SK-N-SH (cell line): Measurements from ENCODE around the gene GAS2L2. TPM values are rescaled to one million over a fixed set of nuclear protein-coding genes. Genes with fewer than 3 reads are reported as not detected.

Experiments
- CTCF ChIA-PET: fragments of 300-600, 350-600 bp; formaldehyde crosslinking; extraction: SDS; loops from one replicate; lab custom pipeline; 2021; lab: Yijun Ruan, JAX
- POLR2A ChIA-PET: fragments of 350-600 bp; sonication (Branson Sonifier 250); formaldehyde crosslinking; extraction: SDS; loops from one replicate; lab custom pipeline; 2020; ENCODE audit warnings: antibody characterized with exemption, inconsistent platforms; lab: Yijun Ruan, JAX
- DNase-seq: peaks from one replicate; pipeline ENCODE4 v3.0.0; 2012
- H2AFZ ChIP-seq: fragments of 200-600 bp; sonication (generic); 2 replicates; pipeline ENCODE4 v1.8.1; 2016; ENCODE audit warnings: antibody characterized with exemption, mild to moderate bottlenecking, low read depth
- H3F3A ChIP-seq: fragments of 200-600 bp; sonication (generic); replicated peaks from 2 replicates; pipeline ENCODE3; 2016; ENCODE audit warnings: antibody characterized with exemption, mild to moderate bottlenecking; ENCODE audit not compliant: insufficient read depth
- H3K27ac ChIP-seq, 2 experiments: fragments of 200-500 bp in 1 of 2; fragments of 200-600 bp in 1 of 2; sonication (Bioruptor generic) in 1 of 2; sonication (generic), shearing (Covaris generic) in 1 of 2; 2 replicates each; pipeline versions ENCODE4 v1.5.1 to v1.6.1; 2014 to 2016; ENCODE audit warnings: low read depth in 2 of 2, inconsistent platforms in 1 of 2, low read length in 1 of 2, mild to moderate bottlenecking in 1 of 2, mixed read lengths in 1 of 2
- H3K27me3 ChIP-seq: fragments of 200-600 bp; sonication (generic), shearing (Covaris generic); 2 replicates; pipeline ENCODE4 v1.6.1; 2016; ENCODE audit warnings: mixed run types; ENCODE audit not compliant: insufficient read depth
- H3K36me3 ChIP-seq, 2 experiments: fragments of 200-500 bp in 1 of 2; fragments of 200-600 bp in 1 of 2; sonication (Bioruptor generic) in 1 of 2; sonication (generic) in 1 of 2; replicated peaks in 1 of 2; 2 replicates each; pipeline versions ENCODE3 to v1.5.1; 2014 to 2016; ENCODE audit warnings: low read length in 1 of 2, mild to moderate bottlenecking in 1 of 2; ENCODE audit not compliant: insufficient read depth in 2 of 2, control insufficient read depth in 1 of 2
- H3K4me1 ChIP-seq, 2 experiments: fragments of 200-500 bp in 1 of 2; fragments of 200-600 bp in 1 of 2; sonication (Bioruptor generic) in 1 of 2; sonication (generic), shearing (Covaris generic) in 1 of 2; 2 replicates each; pipeline versions ENCODE4 v1.5.1 to v1.6.1; 2014 to 2016; ENCODE audit warnings: low read depth in 1 of 2, low read length in 1 of 2, mixed run types in 1 of 2; ENCODE audit not compliant: insufficient read depth in 2 of 2, control insufficient read depth in 1 of 2
- H3K4me2 ChIP-seq: fragments of 200-600 bp; sonication (generic), shearing (Covaris generic); 2 replicates; pipeline ENCODE4 v1.6.1; 2017; ENCODE audit warnings: mixed run types
- H3K4me3 ChIP-seq, 2 experiments: fragments of 200-500 bp in 1 of 2; fragments of 200-600 bp in 1 of 2; sonication (Bioruptor generic) in 1 of 2; sonication (generic), shearing (Covaris generic) in 1 of 2; 2 replicates each; pipeline versions ENCODE4 v1.5.1 to v1.8.1; 2014 to 2016; ENCODE audit warnings: low read depth in 2 of 2, inconsistent platforms in 1 of 2, low read length in 1 of 2, mild to moderate bottlenecking in 1 of 2, mixed read lengths in 1 of 2, moderate library complexity in 1 of 2
- H3K79me2 ChIP-seq: fragments of 200-600 bp; sonication (generic); 2 replicates; pipeline ENCODE4 v1.8.1; 2017; ENCODE audit warnings: mild to moderate bottlenecking; ENCODE audit not compliant: insufficient read depth
- H3K9ac ChIP-seq: fragments of 200-600 bp; sonication (generic); 2 replicates; pipeline ENCODE4 v1.6.1; 2017; ENCODE audit warnings: mixed run types
- H3K9me2 ChIP-seq: fragments of 200-600 bp; sonication (generic); 2 replicates; pipeline ENCODE4 v1.6.1; 2017; ENCODE audit warnings: mixed run types
- H3K9me3 ChIP-seq: fragments of 200-600 bp; sonication (generic); 2 replicates; pipeline ENCODE4 v1.6.1; 2017; ENCODE audit warnings: mixed run types, mild to moderate bottlenecking, moderate library complexity
- H4K20me1 ChIP-seq: fragments of 200-600 bp; sonication (generic); 2 replicates; pipeline ENCODE4 v1.6.1; 2017; ENCODE audit warnings: mild to moderate bottlenecking, mixed run types; ENCODE audit not compliant: insufficient read depth
- EP300 ChIP-seq, 2 experiments: IDR thresholded peaks; 2 replicates each; pipeline versions ENCODE4 v1.4.0 to v1.6.1; 2012; ENCODE audit warnings: borderline replicate concordance in 1 of 2, low read depth in 1 of 2, low read length in 1 of 2
- FOXM1 ChIP-seq: IDR thresholded peaks from 2 replicates; pipeline ENCODE4 v1.4.0; 2012; ENCODE audit warnings: low read depth, mild to moderate bottlenecking
- MAX ChIP-seq: IDR thresholded peaks from 2 replicates; pipeline ENCODE4 v1.4.0; 2012; ENCODE audit warnings: low read depth
- MXI1 ChIP-seq: IDR thresholded peaks from 2 replicates; pipeline ENCODE4 v1.6.1; 2012; ENCODE audit warnings: mild to moderate bottlenecking, low read depth, low read length, improper control_type of control experiment
- NFIC ChIP-seq: IDR thresholded peaks from 2 replicates; pipeline ENCODE4 v1.4.0; 2012; ENCODE audit warnings: borderline replicate concordance
- PBX3 ChIP-seq: IDR thresholded peaks from 2 replicates; pipeline ENCODE4; 2012
- RAD21 ChIP-seq: IDR thresholded peaks from 2 replicates; pipeline ENCODE4 v1.6.1; 2012; ENCODE audit warnings: mild to moderate bottlenecking, low read length
- RXRA ChIP-seq: IDR thresholded peaks from 2 replicates; pipeline ENCODE4 v1.4.0; 2012; ENCODE audit warnings: low read depth, mild to moderate bottlenecking, borderline replicate concordance
- SIN3A ChIP-seq: IDR thresholded peaks from 2 replicates; pipeline ENCODE4 v1.6.1; 2012; ENCODE audit warnings: low read depth, mild to moderate bottlenecking, low read length, moderate library complexity, borderline replicate concordance
- TAF1 ChIP-seq: IDR thresholded peaks from 2 replicates; pipeline ENCODE4 v1.6.1; 2012; ENCODE audit warnings: low read depth, mild to moderate bottlenecking, low read length, moderate library complexity, borderline replicate concordance
- TCF12 ChIP-seq: IDR thresholded peaks from 2 replicates; pipeline ENCODE4 v1.4.0; 2012
- ZBTB33 ChIP-seq: IDR thresholded peaks from 2 replicates; pipeline ENCODE4 v1.4.0; 2012; ENCODE audit warnings: low read depth, borderline replicate concordance
- WGBS: methylation state at CpG from one replicate; pipeline ENCODE4 v1.1.6; 2017; ENCODE audit warnings: low lambda C conversion rate; 5-methylcytosine and 5-hydroxymethylcytosine counted together
- polyA plus RNA-seq, 3 experiments: library from polyadenylated mRNA; depleted of rRNA; stranded (reverse); fragments of >200 nt; gene quantifications; 2 replicates each; pipeline ENCODE4 v1.2.3, GENCODE V29; 2012
- TF ChIP-seq, protein P1 (sequence below): fragments of 150-350 bp; IDR thresholded peaks from 2 replicates; pipeline ENCODE4 v1.6.1; 2017; ENCODE audit warnings: antibody characterized with exemption, low read length, low read depth, borderline replicate concordance

The GAS2L2 gene
- polyA plus RNA-seq, 1 of the 3 experiments (the other 2 are of a cell fraction), result not detected

DNA sequence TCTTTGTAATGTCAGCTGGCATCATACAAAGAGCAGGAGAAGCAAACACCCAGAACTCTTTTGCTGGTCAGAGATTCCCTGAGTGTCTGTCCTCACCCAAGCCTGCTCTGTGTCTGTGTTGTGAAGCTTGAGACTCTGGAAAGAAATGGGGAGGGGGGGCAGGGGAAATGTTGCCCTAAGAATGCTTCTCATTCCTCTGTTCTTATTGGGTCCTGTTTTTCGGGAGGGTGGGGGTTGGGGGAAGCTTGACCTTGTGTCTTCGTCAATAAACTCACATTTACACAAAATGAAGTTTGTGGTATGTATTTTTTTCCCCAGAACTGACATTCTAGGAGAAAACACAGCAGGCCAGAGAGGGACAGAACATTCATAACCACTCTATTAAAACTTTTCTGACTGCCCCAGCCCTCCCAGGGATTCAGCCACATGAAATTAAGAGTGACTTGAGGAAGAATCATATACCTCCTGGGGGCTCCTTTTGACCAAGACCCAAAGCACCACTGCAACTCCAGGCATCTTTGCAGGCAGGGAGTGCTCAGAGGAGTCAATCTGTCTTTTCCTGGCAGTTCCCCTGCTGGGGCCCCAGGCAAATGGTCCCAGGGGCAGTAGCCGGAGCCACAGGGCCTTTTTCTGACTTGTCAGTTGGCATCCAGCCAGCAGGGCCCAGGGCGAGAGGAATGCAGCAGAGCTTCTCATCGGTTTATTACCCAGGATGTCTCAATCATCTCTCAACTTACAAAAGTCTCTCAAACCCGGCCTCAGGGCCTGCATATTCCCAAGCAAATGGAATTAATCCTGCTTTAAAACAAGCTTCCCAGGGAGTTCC, 26.7 kb downstream of the GAS2L2 start:
- Histone ChIP-seq H4K20me1 (peaks cover 7% of the 10 kb centered on the region), H3F3A (peaks cover 15% of the 10 kb centered on the region), H3K4me3 (no peak overlapping the region), H3K9me2 (no peaks in the 10 kb centered on the region), H3K27ac (peak overlapping the region; percentile 67 to 83), H3K9ac (no peak overlapping the region), H3K79me2 (no peaks in the 10 kb centered on the region), H3K27me3 (no peaks in the 10 kb centered on the region), H3K4me1 (peaks cover 18 to 23% of the 10 kb centered on the region in 2 experiments; a peak in 3 of 4 replicates), H3K9me3 (no peaks in the 10 kb centered on the region), H3K36me3 (peaks cover 25 to 44% of the 10 kb centered on the region in 2 experiments), H3K4me2 (peak overlapping the region; percentile 66), H2AFZ (no peak overlapping the region)
- 38% methylated on average over 6 of the region's 6 CpGs for WGBS
- no peak for DNase-seq
- TF ChIP-seq, protein P1, sequence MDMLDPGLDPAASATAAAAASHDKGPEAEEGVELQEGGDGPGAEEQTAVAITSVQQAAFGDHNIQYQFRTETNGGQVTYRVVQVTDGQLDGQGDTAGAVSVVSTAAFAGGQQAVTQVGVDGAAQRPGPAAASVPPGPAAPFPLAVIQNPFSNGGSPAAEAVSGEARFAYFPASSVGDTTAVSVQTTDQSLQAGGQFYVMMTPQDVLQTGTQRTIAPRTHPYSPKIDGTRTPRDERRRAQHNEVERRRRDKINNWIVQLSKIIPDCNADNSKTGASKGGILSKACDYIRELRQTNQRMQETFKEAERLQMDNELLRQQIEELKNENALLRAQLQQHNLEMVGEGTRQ, result no peak
- TF ChIP-seq MAX (no peak), FOXM1 (no peak), NFIC (peak; percentile 90), TCF12 (peak; percentile 52; the same call in 1 of the 2 replicates), EP300 (IDR thresholded peaks at IDR 0.05; ENCODE audit: borderline replicate concordance in 1 of 2, low read depth in 1 of 2, low read length in 1 of 2) (peak; percentile 8 to 11; a peak in 2 of 4 replicates), RAD21 (no peak), MXI1 (0 out of 2 replicates have a peak, but pooled peaks have one; percentile 21), RXRA (0 out of 2 replicates have a peak, but pooled peaks have one; percentile 14), ZBTB33 (no peak), TAF1 (no peak), SIN3A (no peak), PBX3 (peak; percentile 44; the same call in 1 of the 2 replicates)
- ChIA-PET POLR2A (no interaction called here), CTCF (interaction anchor here (0.6 to 3.2 kb wide), 4 partner anchors 21 to 113 kb away, joined by 3 to 16 read pairs (median 4); no protein-coding TSS in a partner anchor)
